Forelimb muscle (tissue), 1 donor: Measurements from ENCODE around the gene DCDC2. TPM values are rescaled to one million over a fixed set of nuclear protein-coding genes. Genes with fewer than 3 reads are reported as not detected.
"Not testable (repeated sequence)": the region's sequence is repeated elsewhere in the genome, so short reads cannot be mapped to it uniquely, and the experiment has no call there.

Experiments used
- DNase-seq: peaks from one replicate; pipeline ENCODE4 v3.0.0-alpha.2; 2013; ENCODE audit warnings: low read depth
- polyA plus RNA-seq: library from polyadenylated mRNA; unstranded; fragments of 120-200 nt; gene quantifications from one replicate; pipeline ENCODE4 v1.2.1, GENCODE V29; 2013; ENCODE audit not compliant: insufficient read length

DCDC2 gene
- polyA plus RNA-seq, 1 donor: 0.06 TPM

DNA sequence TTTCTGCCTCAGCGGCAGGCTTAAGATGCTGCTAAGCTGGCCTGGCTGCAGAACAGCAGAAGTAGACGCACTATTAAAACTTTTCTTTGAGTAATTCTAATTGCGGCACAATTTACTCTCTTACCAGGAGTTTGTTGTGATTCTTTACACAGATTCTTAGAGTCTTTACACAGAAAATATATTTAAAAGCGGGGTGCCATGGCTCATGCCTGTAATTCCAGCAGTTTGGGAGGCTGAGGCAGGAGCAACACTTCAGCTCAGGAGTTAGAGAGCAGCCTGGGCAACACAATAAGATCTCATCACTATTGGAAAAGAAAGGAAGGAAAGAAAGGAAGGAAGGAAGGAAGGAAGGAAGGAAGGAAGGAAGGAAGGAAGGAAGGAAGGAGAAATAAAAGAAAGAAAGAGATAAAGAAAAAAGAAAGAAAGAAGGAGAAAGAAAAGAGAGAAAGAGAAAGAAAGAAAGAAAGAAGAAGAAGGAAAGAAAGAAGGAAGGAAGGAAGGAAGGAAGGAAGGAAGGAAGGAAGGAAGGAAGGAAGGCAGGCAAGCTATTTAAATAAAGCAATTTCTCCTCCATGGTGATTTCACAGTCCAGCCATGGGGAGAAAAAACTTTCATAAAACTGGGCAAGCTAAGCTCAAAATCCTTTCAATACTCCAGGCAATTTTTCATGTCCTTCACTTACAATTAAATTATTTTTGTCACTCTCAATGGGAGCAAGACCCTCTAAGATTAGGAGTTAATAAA, 23.8 kb upstream of the DCDC2 start:
- DNase-seq: no peak

DNA sequence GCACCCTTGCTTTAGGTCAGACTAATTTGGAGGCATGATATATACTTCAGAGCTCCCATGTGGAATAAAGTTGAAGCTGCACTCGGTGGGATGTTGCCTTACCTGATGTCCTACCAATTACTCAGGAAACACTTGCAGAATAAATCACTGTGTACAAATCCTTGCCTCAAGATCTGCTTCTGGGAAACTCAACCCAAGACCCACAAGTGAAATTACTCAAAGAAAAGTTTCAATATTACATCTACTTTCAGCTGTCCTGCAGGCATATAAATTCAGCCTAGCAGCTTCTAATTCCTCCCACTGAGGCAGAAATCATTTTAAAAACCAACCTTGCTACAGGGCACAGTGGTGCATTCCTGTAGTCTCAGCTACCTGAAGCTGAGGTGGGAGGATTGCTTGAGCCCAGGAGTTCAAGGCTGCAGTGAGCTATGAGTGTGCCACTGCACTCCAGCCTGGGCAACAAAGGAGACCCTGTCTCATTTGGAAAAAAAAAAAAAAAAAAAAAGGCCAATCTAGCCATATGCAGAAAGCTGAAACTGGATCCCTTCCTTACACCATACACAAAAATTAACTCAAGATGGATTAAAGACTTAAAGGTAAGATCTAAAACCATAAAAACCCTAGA, 20.7 kb upstream of the DCDC2 start:
- DNase-seq: no peak

DNA sequence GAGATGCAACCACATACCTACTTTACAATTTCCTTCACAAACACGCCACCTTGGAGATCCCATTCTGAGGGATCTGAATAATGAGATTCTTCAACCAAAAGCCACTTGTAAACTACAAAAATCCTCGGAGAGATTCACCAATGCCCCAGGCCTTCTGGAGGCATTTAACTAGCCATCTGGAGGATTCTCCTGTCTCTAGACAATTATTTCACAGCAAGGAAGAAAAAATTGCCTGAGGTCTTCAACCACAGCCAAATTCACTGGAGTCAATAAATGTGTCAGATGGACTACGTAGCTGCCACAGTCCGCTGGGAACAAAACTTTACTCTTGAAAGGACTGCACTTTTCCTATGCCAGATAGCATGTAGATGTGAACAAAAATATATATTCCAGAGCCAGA, 19.0 kb upstream of the DCDC2 start:
- no peak for DNase-seq

GRCh38 chr6:24374612-24375011, 16.8 kb upstream of the DCDC2 start:
- DNase-seq: no peak

DNA sequence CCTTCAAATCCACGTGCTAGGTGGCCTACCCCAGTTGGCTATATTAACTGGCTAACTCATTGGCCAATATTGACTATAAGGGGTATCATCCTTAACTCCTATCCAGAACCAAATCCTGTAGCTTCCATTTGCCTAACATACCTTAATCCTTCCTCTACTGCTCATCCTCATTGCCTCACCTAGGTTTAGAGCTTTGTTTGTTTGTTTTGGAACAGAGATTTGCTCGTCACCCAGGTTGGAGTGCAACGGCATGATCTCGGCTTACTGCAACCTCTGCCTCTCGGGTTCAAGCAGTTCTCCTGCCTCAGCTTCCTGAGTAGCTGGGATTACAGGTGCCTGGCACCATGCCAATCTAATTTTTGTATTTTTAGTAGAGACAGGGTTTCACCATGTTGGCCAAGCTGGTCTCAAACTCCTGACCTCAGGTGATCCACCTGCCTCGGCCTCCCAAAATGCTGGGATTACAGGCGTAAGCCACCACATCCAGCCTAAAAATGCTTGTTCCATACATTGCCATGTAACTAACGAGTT, 7.3 kb upstream of the DCDC2 start:
- not testable (repeated sequence) for DNase-seq

DNA sequence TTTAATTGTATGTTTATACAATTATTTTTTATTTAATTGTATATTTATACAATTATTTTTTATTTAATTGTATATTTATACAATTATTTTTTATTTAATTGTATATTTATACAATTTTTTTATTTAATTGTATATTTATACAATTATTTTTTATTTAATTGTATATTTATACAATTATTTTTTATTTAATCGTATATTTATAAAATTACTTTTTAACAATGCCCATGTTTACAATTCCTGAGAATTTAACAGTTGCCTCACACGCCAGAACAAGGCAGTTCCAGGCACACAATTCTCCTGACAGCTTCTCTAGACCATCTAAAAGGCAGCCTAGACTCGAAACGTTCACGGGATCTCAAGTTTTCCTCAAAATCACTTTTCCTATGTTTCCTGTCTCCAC, 4.5 kb upstream of the DCDC2 start:
- not testable (repeated sequence) for DNase-seq

DNA sequence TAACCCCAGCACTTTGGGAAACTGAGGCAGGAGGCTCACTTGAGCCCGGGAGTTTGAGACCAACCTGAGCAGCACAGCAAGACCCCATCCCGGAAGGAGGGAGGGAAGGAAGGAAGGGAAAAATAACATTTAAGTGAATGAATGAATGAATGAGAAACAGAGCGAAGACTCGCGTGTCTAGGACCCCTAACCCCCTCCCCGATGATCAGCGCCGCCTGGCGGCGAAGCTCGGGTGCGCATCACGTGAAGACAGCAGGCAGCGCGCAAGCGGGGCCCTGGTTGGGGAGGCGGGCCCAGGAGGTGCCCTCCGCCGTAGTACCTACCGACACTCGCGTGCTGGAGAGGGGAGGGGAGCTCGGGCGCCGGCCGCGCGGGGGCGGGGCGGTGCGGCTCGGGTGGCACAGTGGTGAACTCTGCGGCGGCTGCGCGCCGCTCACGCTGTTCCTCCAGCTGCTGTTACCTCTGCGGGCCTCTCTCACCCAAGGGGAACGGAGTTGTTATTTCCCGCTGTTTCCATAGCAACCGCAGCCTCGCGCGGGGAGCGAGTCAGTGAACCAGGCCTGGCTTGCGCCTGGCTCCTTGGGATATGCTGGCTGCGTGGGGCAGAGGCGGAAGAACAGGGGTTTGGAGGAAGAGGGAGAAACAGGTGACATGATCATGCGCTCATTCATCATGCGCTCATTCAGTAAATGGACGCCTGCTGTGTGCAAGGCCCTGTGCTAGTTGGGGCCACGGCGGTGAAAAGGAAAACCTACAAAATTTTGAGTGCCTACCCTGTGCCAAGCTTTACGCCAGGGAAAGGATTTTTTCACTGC, 2.0 kb upstream of the DCDC2 start:
- no peak for DNase-seq

- no peak for DNase-seq
Measured at GRCh38 chr6:24358219-24358821, 461 bp upstream of the DCDC2 start.

DNA sequence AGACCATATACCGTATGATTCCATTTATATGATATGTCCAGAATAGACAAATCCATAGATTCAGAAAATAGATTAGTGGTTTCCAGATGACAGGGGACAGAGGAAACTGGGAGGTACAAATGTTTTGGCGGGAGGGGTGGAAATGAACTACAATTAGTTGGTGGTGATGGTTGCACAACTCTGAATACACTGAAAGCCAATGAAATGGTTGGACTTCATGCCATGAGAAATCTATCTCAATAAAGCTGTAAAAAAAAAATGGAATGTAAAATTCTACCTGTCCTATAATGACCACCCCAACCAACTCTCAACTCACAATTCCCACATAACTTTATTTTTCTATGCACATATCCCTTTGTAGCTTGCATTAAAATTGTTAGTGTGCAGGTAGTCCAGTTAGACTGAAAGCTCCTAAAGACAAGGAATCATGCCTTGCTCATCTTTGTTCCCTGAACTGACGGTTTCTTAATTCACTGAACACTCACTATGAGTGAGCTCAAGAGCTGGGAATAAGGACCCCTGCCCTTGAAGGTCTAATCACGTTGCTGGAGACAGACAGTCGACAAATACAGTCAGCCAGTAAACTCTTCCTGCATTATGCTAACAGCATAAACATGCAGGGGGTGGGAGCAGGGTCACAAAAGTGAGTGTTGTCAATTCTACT, 1.4 kb downstream of the DCDC2 start:
- DNase-seq: no peak

GRCh38 chr6:24355393-24355792, 2.5 kb downstream of the DCDC2 start:
- DNase-seq: no peak

DNA sequence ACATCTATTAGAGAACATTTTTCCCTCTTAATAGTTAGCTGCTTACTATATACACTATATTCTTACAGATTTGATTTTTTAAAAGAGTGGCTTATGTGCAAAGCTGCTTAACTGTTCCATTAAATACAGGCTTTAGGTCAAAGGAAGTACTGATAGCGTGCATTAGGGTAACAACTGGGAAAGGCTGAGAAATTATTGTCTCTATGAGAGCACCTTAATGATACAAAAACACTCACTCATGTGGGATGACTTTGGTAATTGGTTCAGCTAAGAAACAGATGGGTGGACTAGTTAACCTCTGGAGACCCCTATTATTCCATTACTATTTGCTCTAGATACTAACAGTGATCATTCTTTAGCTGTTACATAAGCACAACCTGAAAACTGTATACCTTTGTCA, 4.0 kb downstream of the DCDC2 start:
- DNase-seq: no peak

GRCh38 chr6:24352434-24352833, 5.4 kb downstream of the DCDC2 start:
- DNase-seq: no peak

DNA sequence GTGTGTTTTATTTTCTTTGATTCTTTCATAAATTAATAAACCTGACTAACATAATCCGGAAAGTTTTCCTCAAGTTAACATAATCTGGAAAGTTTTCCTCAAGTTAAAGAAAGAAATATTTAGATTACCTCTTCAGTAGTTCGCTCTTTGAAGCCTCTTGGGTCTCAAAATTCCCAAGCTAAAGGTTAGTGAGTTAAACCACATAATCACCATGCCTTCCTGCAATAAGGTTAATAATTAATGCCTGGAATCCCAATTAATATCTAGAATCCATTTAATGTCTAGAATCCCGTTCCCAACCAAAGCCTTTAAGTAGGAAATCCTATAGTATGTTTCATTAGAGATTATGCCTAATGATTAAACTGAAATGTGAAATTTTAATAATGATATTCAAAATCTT, 12.9 kb downstream of the DCDC2 start:
- no peak for DNase-seq

GRCh38 chr6:24340998-24341938, 16.6 kb downstream of the DCDC2 start:
- DNase-seq: no peak

DNA sequence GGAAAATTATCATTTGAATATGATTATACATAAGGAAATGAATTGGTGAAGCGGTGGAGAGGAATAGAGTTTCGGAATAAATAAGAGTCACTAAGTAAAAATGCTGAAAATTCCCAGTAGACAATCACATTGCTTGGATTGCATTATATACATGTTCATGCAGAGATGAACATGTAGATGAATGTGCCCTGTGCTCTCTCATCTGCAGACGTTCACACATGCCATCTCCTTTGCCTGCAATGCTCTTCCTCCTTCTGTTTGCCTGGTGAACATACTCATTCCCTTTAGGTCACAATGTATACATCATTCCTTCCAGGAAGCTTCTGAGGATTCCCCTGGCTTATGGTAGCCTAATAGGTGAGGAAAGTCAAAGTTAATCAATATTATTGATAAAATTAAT, 17.9 kb downstream of the DCDC2 start:
- no peak for DNase-seq

DNA sequence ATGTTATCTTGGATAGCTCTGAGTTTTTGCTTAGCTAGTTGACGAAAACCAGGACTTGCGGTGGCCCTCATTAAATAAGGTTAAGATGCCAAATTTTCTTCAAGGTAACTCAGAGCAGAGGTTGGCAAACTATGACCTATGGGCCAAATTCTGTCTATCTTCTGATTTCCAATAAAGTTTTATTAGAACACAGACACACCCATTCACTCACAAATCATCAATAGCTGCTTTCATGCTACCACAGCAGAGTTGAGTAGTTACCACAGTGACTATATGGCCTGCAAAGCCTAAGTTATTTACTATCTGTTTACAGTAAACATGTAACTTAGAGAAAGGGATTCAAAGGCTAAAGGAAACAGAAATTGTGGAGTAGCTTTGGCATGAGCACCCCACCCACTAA, 23.6 kb downstream of the DCDC2 start:
- DNase-seq: no peak

DNA sequence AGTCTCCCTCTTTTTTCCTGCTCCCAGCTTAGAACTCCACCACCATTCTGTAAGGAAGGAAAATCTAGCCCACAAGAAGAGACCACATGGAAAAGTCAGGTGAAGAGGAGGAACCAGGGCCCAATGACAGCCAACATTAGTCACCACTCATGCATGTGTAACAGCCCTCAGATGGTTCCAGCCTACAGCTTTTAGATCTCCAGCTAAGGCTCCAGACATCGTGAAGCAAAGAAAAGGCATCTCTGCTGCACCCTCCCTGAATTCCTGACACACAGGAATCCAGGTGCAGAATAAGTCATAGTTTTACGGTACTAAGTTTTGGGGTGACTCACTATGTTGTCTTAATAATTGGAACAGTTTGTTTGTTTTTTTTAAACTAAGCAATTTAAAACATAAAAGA, 25.5 kb downstream of the DCDC2 start:
- no peak for DNase-seq

DNA sequence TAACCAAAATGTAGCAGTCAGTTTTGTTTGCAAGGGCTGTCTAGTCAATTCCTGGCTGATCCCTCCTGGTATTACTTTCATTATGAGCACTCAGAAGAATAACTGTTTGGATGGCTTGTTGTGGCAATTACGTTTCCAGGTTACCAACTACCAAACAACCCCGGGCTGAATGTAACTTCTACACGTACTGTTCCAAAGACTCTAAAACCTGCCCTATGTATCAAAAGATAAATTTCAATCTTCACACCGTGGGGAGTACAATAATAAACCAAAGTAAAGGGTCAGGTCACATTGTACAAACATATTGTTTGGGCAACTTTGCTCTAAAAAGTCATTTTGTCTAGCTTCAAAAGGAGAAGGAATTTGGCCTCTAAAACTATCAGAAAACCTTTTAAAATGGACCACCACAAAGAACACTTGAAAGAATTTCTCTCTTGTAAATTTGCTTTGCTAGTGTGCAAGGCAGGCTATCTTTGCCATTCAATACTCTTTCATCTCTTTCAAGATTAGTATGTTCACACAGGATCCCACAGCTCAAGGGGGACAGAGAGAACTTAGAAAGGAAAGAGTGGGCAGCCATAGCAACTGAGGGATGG, 27.6 kb downstream of the DCDC2 start:
- DNase-seq: no peak

- no peak for DNase-seq
Measured at GRCh38 chr6:24329451-24329850, 28.4 kb downstream of the DCDC2 start.

DNA sequence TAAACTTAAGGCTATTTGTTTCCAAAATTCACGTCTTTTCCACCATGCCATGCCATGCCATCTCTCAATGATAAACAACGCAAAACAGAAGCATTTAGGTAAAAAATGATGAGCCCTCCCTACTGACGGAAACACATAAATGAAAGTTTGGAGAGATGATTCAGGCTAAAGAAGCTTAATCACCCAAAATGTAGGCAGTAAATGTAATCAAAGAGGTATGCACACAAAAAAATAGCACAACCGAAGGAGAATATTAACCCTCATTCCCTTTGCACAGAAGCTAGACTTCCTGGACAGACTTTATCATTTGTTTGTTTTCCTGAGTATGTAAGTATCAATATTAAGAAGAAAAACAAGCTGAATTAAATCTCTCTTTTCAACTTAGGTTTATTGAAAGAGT, 28.8 kb downstream of the DCDC2 start:
- DNase-seq: no peak
